Measurements from ENCODE around the gene RSPRY1.

GRCh38 chr16:57276596-57276995, 90.5 kb downstream of the RSPRY1 start:
- TF ChIP-seq, protein P1, sequence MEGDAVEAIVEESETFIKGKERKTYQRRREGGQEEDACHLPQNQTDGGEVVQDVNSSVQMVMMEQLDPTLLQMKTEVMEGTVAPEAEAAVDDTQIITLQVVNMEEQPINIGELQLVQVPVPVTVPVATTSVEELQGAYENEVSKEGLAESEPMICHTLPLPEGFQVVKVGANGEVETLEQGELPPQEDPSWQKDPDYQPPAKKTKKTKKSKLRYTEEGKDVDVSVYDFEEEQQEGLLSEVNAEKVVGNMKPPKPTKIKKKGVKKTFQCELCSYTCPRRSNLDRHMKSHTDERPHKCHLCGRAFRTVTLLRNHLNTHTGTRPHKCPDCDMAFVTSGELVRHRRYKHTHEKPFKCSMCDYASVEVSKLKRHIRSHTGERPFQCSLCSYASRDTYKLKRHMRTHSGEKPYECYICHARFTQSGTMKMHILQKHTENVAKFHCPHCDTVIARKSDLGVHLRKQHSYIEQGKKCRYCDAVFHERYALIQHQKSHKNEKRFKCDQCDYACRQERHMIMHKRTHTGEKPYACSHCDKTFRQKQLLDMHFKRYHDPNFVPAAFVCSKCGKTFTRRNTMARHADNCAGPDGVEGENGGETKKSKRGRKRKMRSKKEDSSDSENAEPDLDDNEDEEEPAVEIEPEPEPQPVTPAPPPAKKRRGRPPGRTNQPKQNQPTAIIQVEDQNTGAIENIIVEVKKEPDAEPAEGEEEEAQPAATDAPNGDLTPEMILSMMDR (IDR thresholded peaks at IDR 0.05) = no peak
- TF ChIP-seq POLR2A (IDR thresholded peaks at IDR 0.05) = no peak

All from right lobe of liver (tissue), 4 donors.